Upper lobe of left lung (tissue), 6 donors: ENCODE data around the gene PTRH1. TPM values are rescaled to one million over a fixed set of nuclear protein-coding genes. Genes with fewer than 3 reads are reported as not detected.

Experiments used
- ATAC-seq, 2 donors: fragments of 200-7000 bp; cut with Tn5 transposase; one replicate each; pipeline ENCODE4 v1.9.1; 2022; ENCODE audit warnings: mild to moderate bottlenecking in 2 of 2, moderate library complexity in 2 of 2; ENCODE audit not compliant: low FRiP score in 2 of 2
- DNase-seq, 2 donors: peaks; one replicate each; pipeline ENCODE4 v3.0.0-alpha.2; 2019 to 2020
- H3K27ac ChIP-seq, 4 donors: fragments of 200-600 bp; sonication (generic); one replicate each; pipeline ENCODE4 v1.5.1; 2016 to 2019
- H3K27me3 ChIP-seq, 4 donors: fragments of 200-600 bp; sonication (generic); one replicate each; pipeline ENCODE4 v1.5.1; 2017 to 2019
- H3K36me3 ChIP-seq, 4 donors: fragments of 200-600 bp; sonication (generic); one replicate each; pipeline ENCODE4 v1.5.1; 2016 to 2019
- H3K4me1 ChIP-seq, 4 donors: fragments of 200-600 bp; sonication (generic); one replicate each; pipeline ENCODE4 v1.5.1; 2018 to 2019
- H3K4me3 ChIP-seq, 4 donors: fragments of 200-600 bp; sonication (generic); one replicate each; pipeline ENCODE4 v1.5.1; 2017 to 2019; ENCODE audit warnings: mild to moderate bottlenecking in 2 of 4, moderate library complexity in 1 of 4
- H3K9me3 ChIP-seq, 4 donors: fragments of 200-600 bp; sonication (generic); one replicate each; pipeline ENCODE4 v1.5.1; 2018 to 2019
- EP300 ChIP-seq, 4 donors: sonication (generic); formaldehyde crosslinking; IDR thresholded peaks; one replicate each; pipeline ENCODE4 v1.5.1; 2017; ENCODE audit warnings: antibody characterized with exemption in 4 of 4, control low read depth in 2 of 4
- POLR2A ChIP-seq, 4 donors: fragments of 450-650 bp; IDR thresholded peaks; one replicate each; pipeline ENCODE4 v1.5.1; 2016 to 2017; ENCODE audit warnings: antibody characterized with exemption in 4 of 4, mild to moderate bottlenecking in 2 of 4
- POLR2AphosphoS5 ChIP-seq, 2 donors: sonication (generic); formaldehyde crosslinking; IDR thresholded peaks; one replicate each; pipeline ENCODE4 v1.5.1; 2017; ENCODE audit warnings: antibody characterized with exemption in 2 of 2
- WGBS, 2 donors: methylation state at CpG; one replicate each; pipeline ENCODE4 v1.1.5; 2017 to 2018; 5-methylcytosine and 5-hydroxymethylcytosine counted together
- total RNA-seq, 6 donors: library from RNA; depleted of rRNA in 4 of 6; stranded (reverse); fragments of >200 nt in 4 of 6; gene quantifications; one replicate each; pipeline versions ENCODE4 v1.1.0 to v1.2.1, GENCODE V29; 2016 to 2021
- TF ChIP-seq, protein P1 (sequence below), 6 experiments: fragments of 450-650 bp in 4 of 6; fragments of 200-600 bp in 2 of 6; sonication (generic) in 2 of 6; IDR thresholded peaks; one replicate each; pipeline ENCODE4 v1.5.1; 2016 to 2019; ENCODE audit warnings: antibody characterized with exemption in 6 of 6
- donor health status: DM: no; HTN: no; CAD: no; lungs with moderate emphysema.
- donor health status: DM: no; HTN: yes; CAD: no; lungs with severe emphysema.

PTRH1 gene
- total RNA-seq, 6 donors from 2014 or later, result 7.4 to 33.5 (median 18.7) TPM

DNA sequence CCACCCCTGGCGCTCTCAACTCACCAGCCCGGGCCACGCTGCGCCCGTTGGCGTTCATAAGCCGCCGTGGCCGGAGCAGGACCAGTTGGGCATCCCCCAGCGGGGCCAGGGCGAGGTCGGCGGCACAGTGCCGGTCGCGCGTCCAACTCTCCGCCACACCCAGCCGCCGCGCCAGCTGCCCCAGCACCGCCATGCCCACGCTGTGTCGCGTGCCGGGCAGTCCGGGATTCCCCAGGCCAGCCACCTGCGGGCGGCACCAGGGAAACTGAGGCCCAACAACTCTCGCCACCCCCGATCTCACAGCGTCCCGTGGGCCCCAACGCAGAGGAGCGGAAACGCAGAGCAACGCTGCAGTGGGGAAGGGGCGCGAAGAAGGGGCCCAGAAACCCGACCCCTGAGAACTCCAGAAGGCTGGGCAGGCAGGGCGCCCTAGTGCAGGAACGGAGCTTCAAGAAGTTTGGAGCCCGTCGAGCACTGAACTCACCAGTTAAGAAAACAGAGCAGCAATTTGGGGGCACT is 453 bp downstream of the PTRH1 start:
- Histone ChIP-seq H3K4me3 (peak overlapping the region; percentile 63 to 85 (median 71)), H3K36me3 (peaks cover 0 to 5% (median 0%) of the 10 kb centered on the region in 4 donors), H3K9me3 (no peaks in the 10 kb centered on the region), H3K27ac (peak overlapping the region; percentile 74 to 86 (median 78)), H3K27me3 (no peaks in the 10 kb centered on the region), H3K4me1 (peaks cover 12 to 19% (median 16%) of the 10 kb centered on the region in 4 donors)
- DNase-seq (peak; percentile 36 to 92), ATAC-seq (peak in 1 of 2 donors; percentile 50)
- WGBS, 2 donors, result 0 to 2% methylated on average over 14 to 41 of the region's 44 CpGs
- no peak for TF ChIP-seq POLR2A (IDR thresholded peaks at IDR 0.05)
- no peak for TF ChIP-seq POLR2AphosphoS5 (IDR thresholded peaks at IDR 0.05)
- no peak for TF ChIP-seq EP300 (IDR thresholded peaks at IDR 0.05)
- TF ChIP-seq, protein P1, sequence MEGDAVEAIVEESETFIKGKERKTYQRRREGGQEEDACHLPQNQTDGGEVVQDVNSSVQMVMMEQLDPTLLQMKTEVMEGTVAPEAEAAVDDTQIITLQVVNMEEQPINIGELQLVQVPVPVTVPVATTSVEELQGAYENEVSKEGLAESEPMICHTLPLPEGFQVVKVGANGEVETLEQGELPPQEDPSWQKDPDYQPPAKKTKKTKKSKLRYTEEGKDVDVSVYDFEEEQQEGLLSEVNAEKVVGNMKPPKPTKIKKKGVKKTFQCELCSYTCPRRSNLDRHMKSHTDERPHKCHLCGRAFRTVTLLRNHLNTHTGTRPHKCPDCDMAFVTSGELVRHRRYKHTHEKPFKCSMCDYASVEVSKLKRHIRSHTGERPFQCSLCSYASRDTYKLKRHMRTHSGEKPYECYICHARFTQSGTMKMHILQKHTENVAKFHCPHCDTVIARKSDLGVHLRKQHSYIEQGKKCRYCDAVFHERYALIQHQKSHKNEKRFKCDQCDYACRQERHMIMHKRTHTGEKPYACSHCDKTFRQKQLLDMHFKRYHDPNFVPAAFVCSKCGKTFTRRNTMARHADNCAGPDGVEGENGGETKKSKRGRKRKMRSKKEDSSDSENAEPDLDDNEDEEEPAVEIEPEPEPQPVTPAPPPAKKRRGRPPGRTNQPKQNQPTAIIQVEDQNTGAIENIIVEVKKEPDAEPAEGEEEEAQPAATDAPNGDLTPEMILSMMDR (IDR thresholded peaks at IDR 0.05), result no peak

DNA sequence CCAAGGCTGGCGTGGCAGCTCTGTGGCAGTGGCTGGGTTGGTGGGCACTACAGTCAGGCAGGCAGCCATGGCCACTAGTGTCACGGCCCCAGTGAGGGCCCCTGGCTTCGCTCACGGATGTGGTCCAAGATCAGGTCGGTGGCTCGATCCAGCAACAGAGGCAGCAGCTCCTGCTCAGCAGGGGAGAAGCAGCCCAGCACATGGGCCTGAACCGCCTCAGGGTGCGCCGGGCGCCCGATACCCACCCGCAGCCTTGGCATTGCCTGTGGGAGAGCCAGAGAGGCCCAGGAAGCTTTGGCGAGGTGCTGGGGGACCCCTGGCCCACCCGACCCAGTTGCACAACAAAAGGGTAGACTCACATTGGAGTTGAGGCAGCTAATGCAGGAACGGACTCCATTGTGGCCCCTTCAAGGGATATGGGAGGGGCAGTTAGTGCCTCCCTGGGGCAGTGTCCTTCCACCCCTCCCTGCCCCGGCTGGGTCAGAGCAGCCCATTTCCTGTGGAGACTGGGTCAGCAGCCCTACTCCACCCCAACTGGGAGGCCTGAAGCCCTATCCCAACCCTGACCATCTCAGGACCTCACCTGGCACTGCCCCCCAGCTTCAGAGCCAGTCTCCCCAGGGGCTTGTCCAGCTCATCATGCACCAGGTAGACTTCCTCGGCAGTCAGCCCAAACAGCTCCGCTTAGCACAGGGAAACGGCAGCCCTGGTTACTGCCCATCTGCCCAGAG is 1.3 kb downstream of the PTRH1 start:
- H3K9me3 ChIP-seq, result no peaks in the 10 kb centered on the region
- no peaks in the 10 kb centered on the region for H3K27me3 ChIP-seq
- H3K27ac ChIP-seq, result no peak overlapping the region
- TF ChIP-seq EP300 (IDR thresholded peaks at IDR 0.05) (no peak), POLR2AphosphoS5 (IDR thresholded peaks at IDR 0.05) (no peak), POLR2A (IDR thresholded peaks at IDR 0.05) (no peak)
- TF ChIP-seq, protein P1 (IDR thresholded peaks at IDR 0.05), result no peak
- peaks cover 0 to 5% (median 0%) of the 10 kb centered on the region in 4 donors for H3K36me3 ChIP-seq
- H3K4me3 ChIP-seq, result peak overlapping the region in 3 of 4 donors; percentile 69 to 85 (median 73)
- WGBS, 2 donors, result 76 to 83% methylated on average over 6 to 18 of the region's 19 CpGs
- ATAC-seq (no peak), DNase-seq (peak in 1 of 2 donors; percentile 81)
- H3K4me1 ChIP-seq, result peaks cover 12 to 19% (median 16%) of the 10 kb centered on the region in 4 donors

DNA sequence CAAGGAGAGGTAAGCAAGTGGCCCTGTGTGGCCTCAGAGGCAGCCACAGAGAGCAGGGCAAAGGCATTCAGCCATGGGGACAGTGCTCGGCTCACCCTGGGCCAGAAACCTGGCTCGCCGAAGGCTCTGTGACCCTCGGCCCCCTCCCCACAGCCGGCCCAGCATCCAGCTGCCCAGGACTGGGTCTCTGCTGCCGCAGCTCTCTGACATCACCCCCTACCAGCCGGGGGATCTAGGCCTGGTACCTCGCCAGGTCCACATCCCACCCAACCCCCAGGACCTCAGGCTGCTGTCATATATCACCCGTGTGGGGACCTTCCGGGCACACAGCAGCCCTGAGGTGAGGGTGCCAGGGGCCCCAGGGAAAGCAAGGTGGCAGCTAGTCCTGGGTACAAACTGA is 2.6 kb downstream of the PTRH1 start:
- no peak overlapping the region for H3K27ac ChIP-seq
- WGBS, 2 donors, result 96% methylated on average over 10 of the region's 10 CpGs; no CpG with 5 or more reads in 1 of the 2 donors
- peaks cover 12 to 19% (median 16%) of the 10 kb centered on the region in 4 donors for H3K4me1 ChIP-seq
- DNase-seq, result no peak
- no peak for TF ChIP-seq EP300 (IDR thresholded peaks at IDR 0.05)
- TF ChIP-seq, protein P1 (IDR thresholded peaks at IDR 0.05), result no peak
- TF ChIP-seq POLR2AphosphoS5 (IDR thresholded peaks at IDR 0.05), result no peak
- TF ChIP-seq POLR2A (IDR thresholded peaks at IDR 0.05), result no peak
- ATAC-seq, result no peak
- peaks cover 0 to 5% (median 0%) of the 10 kb centered on the region in 4 donors for H3K36me3 ChIP-seq
- no peak overlapping the region for H3K4me3 ChIP-seq
- no peaks in the 10 kb centered on the region for H3K9me3 ChIP-seq
- no peaks in the 10 kb centered on the region for H3K27me3 ChIP-seq

DNA sequence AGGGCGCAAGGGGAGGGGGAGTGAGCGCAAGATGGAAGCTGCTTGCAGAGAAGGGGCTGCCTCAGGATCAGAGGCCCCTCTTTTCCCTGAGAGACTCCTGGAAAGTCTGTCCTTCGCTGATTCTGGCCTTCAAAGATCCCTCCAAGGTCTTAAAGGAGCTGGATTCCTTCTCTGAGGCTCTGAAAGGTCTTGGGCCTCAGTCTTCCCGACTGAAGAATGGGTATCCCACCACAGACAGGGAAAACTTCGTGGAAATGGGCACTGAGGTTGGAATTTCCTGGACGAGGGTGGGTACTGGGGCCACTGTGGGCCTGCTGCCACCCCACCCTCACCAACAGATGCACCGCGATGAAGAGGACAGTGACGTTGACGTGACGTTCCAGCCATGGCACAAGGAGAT is 3.1 kb downstream of the PTRH1 start:
- peaks cover 0 to 5% (median 0%) of the 10 kb centered on the region in 4 donors for H3K36me3 ChIP-seq
- 92 to 95% methylated on average over 5 to 11 of the region's 11 CpGs for WGBS, 2 donors
- no peak for ATAC-seq
- no peaks in the 10 kb centered on the region for H3K9me3 ChIP-seq
- H3K4me3 ChIP-seq, result no peak overlapping the region
- DNase-seq, result no peak
- TF ChIP-seq POLR2A (IDR thresholded peaks at IDR 0.05) (no peak), EP300 (IDR thresholded peaks at IDR 0.05) (no peak), POLR2AphosphoS5 (IDR thresholded peaks at IDR 0.05) (no peak)
- TF ChIP-seq, protein P1 (IDR thresholded peaks at IDR 0.05), result no peak
- no peak overlapping the region for H3K27ac ChIP-seq
- H3K27me3 ChIP-seq, result no peaks in the 10 kb centered on the region
- H3K4me1 ChIP-seq, result peaks cover 12 to 19% (median 16%) of the 10 kb centered on the region in 4 donors
